HG03066 (cell line): ENCODE results near the gene TARS1.

Source experiments
- ATAC-seq: cut with Tn5 transposase; IDR thresholded peaks from one replicate; pipeline ENCODE4 v1.9.1; 2021; ENCODE audit warnings: low read depth; ENCODE audit not compliant: unreplicated experiment

TARS1 gene

DNA sequence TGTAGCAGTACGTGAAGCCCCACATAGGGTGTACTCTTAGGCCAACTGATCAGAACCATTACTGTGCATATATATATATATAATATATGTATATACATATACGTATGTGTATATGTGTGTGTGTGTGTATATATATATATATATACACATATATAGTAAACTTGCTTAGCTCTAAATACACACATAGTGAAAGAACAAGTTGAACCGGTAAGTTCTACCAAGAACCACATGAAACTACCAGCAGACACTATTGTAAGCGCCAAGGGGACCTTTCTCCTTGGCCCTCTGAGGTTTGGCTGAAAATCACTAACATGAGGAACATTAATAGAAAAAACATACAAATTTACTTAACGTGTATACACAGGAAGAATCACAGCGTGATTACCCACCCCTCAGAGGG is 1.8 kb upstream of the TARS1 start:
- no peak for ATAC-seq

DNA sequence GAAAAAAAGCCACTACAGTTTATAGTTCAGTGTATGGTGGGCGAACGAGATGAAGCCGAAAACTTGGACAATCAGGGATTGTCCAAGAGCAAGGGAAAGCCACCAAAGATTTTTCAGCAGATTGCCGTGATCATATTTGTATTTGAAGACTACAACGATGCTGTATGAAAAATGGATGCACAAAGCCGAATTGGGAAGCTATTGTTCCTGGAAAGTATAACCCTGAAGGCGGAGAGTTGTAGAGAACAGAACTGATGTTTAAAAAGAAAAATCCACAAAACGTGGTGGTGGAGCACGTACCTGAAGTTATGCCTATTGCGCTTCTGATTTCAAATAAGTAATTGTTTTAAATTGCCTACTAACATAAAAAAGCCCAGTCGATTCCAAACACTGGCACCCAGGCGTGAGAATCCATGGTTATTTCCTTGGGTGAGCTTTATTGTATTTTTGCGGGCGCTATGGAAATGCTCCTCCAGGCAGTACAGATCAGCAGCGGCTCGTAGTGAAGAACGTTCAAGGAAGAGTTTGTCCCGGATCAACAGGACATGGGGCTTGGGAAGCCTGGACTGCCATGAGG is 772 bp upstream of the TARS1 start:
- no peak for ATAC-seq

DNA sequence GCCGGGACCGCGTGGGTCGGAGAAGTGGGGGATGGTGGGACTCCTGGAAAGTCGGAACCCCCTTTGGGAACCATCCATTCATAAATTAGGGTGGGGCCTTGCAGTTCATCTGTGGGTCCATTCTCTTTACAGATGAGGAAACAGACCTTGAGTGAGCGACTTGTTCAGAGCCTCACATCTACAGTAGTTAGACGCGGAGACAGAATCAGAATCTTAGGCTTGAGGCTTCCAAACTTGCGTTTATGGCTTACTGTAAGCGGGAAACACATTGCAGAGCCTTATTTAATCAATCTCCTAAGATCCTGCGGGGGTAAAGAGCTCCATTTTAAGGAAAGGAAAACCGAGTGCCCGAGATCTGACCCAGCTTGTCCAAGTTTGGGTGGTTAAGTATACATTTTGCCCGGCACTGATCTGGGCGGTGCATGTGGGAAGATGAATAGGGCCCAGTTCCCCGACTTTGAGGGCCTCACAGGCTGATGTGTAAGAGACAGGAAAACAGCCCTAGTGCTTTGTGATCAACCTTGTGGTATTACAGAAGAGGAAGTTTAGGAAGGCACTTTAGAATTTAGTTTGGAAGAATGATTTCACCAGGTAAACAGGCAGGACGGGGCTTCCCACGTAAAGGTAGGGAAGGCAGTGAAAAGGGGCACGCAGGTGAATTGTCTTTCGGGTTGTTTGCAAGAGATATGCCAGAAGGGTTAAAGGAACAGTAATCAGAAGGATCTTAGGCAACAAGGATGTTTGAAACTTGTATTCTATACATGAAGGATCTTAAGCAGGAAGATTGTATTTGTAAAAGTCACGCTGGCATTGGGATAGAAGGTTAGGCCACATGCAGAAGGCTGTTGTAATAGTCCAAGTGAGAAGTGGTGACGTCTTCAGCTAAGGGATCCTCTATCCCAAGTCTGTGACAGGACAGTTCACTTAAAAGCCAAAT is 744 bp downstream of the TARS1 start:
- ATAC-seq = no peak

DNA sequence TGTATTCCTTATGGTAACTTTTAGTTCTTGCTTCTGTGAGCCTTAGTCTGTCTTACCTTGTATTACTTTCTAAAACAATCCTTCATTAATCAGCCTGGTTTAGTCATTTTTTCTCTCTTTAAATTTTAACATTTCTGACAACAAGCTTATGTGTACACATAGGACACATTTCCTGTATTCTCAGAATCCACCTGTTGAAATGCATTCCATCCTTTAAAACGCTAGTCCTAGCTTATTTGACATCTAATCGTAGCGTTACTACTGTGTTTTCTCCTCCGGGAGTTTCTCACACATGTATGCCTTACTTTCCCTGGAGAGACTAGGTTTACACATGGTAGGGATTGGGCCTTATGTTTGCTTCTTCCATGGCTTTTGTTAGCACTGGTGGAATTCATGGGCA is 3.8 kb downstream of the TARS1 start:
- no peak for ATAC-seq

DNA sequence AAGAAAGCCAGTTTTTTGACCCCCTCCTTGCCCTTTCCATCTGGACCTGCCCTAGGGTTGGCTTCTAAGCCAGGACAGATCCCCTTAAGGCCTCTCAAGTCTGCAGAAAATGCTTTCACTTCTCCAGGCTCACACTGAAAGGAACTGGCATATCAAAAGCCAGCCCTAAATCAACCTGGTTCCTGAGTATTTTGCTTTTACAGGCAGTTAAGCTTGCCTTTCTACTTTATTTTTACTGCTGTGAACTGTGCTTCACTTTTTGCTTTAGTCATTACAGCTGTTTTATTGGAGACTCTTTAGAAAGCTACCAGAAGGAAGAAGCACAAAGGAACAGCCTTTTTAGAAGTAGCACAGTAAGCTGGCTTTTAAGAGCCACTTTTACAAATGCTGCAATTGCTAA is 5.0 kb downstream of the TARS1 start:
- ATAC-seq = no peak

DNA sequence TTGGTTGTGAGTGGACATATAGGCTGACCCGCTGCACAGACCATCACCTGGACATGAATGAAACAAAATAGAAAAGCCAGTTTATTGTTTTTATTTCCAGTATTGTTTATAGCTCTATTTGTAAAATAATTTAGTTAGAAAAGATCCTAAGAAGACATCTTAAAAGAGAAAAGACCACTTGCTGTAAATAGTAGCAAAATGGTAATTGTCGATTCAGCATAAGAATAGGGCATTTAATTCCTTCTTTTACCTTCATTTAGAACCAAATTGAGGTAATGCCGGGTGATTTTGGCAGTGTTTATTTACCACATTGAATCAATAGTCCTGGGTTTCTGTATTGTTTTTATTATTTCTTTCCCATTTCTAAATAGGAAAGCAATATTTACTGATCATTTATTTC is 7.4 kb downstream of the TARS1 start:
- ATAC-seq = no peak

DNA sequence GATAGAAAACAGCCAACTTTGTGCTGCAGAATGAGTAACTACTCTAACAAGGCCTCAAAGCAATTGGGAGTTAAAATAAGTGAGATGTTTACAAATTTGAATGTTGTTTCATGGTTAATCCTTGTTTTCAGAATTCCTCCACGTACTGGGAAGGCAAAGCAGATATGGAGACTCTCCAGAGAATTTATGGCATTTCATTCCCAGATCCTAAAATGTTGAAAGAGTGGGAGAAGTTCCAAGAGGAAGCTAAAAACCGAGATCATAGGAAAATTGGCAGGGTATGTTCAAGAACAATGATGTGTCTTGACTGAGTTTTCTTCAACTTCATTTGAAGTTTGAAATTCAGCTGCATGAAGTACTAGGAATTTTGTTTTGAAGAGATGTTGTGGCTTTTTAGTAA is 16.4 kb downstream of the TARS1 start:
- no peak for ATAC-seq

DNA sequence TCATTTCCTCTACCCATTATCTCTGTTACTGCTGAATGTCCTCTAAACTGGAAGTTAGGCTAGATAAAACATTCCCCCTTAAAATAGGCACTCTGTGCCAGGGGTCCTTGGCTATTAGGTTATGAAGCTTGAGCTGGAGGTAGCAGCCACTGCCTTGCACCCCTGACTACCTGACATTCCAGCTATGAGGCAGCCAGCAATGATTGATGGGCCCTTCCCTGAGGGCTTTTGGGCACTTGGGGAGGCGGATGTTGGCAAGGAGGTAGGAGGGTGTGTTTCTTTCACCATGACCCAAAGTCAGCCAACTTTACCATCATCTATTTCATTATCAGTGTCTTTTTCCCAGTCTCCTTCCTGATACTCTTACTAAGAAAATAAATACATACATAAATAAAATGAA is 17.1 kb downstream of the TARS1 start:
- ATAC-seq = no peak

DNA sequence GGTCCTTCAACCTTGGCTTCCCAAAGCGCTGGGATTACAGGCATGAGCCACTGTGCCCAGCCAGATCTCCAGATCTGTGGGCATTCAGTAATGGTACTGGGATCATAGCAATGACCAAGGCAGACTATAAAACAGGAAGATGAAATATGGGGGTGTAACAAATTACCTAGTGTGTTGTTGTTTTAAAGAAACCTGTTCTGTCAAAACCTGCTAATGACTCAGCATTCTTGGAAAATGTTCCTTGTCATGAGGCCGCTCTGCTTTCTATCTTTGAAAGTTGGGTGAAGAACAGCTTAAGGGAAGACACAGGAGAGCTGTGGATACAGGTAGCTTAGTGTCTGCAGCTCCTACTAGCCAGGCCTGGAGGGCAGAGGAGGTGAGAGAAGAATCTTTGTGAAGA is 19.4 kb downstream of the TARS1 start:
- ATAC-seq = no peak

DNA sequence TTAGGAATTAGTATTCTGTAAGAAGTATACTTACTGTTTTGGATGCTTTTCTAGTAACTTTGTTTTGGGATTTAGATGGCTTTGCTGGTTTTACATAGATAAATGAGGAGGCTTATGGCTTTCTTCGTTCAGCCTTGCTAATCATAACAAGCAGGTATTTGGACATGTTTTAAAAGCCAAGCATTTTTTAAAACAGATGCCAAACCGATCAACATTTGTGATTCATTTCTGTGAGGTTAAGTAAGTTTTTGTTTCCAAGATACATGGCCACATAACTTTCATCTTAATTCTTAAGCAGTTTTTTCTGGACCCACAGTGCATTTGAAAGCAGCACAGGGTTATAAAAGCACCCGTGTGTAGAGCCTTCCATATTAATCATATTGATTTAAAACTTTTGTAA is 21.7 kb downstream of the TARS1 start:
- ATAC-seq = no peak

DNA sequence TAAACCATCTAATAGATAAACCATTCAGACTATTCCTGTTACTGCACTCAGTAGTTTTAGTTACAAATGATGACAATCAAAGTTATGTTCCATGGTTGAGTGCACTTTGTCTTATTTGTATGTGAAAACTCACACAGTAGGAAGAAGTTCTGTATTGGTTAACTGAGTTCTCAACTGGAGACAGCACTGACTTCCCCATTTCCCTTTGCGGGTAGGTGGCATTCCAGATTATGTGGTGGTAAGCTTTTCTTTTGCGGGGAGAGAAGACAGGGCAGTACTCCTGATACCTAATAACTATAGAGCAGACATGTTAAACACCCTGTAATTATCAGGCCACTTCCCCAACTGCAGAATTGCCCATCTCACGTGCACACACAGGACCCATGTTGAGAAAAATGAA is 24.4 kb downstream of the TARS1 start:
- no peak for ATAC-seq

DNA sequence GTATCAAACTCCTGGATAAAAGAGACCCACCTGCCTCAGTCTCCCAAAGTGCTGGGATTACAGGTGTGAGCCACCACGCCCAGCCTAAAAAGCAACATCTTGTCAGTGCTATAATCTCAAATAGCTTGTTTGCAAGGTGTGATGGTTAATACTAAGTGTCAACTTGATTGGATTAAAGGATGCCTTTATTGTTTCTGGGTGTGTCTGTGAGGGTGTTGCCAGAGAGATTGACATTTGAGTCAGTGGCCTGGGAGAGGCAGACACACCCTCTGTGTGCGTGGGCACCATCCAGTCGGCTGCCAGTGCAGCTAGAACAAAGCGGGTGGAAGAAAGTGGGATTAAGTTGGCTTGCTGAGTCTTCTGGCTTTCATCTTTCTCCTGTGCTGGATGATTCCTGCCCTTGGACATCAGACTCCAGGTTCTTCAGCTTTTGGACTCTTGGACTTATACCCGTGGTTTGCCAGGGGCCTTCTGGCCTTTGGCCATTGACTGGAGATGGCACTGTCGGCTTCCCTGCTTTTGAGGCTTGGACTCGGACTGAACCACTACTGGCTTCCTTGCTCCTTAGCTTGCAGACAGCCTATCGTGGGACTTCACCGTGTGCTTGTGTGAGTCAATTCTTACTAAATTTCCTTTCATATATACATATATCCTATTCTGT is 28.1 kb downstream of the TARS1 start:
- no peak for ATAC-seq

DNA sequence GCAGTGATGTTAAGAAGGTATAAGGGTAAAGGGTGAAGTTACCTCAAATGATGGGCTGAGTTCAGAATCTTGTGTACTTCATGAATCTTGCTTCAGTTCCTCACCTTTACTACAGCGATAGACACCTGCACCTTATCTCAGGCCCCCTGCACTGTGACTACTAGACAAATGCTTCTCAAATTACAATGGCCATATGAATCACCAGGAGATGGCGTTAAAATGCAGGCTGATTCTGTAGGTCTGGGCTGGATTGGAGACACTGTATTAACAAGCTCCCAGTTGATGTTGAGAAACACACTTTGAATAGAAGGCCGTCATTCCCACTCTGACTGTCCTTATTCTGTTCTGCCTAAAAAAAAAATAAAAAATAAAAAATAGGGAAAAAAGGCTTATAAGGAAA is 29.8 kb downstream of the TARS1 start:
- ATAC-seq = no peak

DNA sequence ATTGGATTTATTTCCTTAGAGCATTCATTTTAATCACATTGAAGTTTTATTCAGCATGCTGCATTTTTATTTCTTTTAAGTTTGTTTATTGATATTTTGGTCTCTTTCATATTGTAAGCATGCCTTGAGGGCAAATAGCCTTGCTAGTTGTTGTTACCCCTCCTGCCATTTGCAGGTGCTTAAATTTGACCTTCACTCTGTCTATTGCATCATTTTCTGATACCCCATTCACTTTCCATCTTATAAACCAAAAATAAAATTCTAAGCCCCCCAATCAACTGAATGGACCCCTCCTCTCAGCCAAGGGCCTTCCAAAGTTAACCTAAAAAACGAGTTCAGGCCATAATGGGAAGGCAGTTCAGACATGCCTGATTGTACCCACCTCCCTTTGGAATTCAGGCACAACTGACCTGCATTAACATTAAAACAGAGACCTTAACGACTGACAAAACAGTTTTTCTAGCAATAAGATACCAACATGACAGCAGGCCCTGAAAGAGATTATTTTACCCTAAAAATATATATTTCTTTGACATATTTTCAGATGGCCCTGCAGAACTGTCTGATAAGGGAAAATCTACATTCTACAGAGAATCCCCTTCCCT is 32.1 kb downstream of the TARS1 start:
- no peak for ATAC-seq

DNA sequence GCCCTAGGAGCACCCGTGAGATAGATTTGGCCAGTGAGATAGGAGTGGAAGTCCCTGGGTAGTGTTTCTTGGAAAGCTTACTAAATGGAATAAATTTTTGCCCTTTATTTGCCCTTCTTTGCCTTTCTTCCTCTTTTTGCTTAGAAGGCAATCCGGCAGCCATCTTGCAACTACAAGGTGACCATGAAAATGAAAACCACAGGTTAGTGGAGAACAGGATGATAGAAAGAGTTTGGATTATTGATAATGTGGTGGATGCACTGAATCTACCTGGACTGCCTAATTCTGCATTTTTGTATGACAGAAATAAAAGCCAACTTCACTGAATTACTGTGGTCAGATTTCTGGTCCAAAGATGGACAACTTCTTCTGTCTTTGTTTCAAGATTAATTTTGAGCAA is 33.2 kb downstream of the TARS1 start:
- ATAC-seq = no peak

DNA sequence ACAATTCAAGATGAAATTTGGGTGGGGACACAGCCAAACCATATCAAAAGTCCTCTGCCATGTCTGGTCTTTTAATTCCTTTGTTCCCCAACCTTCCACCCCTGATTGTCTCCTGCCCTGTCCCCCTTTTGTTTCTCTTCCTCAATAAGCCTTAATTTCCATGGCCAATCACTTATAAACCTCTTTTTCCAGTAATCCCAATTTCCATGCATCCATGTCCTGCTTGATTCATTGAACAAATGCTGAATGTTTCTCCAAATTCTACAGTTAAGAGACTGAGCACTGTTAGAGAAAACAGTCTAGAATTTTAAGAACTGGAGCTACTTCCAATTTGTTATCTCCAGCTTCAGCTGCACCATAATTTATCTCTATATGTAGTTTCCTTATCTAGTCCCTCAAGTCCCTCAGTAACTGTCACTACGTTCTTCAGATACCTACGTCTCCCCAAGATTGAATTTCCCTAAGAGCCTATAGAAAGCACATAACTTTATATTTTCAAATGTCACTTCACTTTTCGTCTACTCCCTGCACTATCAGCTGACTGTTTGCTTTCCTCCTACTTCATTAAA is 34.2 kb downstream of the TARS1 start:
- ATAC-seq = no peak

DNA sequence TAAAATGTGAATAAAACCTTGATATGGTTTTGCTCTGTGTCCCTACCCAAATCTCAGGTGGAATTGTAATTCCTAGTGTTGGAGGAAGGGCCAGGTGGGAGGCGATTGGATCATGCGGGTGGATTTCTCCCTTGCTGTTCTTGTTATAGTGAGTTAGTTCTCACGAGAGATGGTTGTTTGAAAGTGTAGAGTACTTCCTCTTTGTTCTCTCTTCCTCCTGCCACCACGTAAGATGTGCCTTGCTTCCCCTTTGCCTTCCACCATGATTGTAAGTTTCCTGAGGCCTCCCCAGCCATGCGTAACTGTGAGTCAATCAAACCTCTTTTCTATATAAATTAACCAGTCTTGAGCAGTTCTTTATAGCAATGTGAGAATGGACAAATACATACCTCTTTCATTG is 34.9 kb downstream of the TARS1 start:
- ATAC-seq = no peak

DNA sequence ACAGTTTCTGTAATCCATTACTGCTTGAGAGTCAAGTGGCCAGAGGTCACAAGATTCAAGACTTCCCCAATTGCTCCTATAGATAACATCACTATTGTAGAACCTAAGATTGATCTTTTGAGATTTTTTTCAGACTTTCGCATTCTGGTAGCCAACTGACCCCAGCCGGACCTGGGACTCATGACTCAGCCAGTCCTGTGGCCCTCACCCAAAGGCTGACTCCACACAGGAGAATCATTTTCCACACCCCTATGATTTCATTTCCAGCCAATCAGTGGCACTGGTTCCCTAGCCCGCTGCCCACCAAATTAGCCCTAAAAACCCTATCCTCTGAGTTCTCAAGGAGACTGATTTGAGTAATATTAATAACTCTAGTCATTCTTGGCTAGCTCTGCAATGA is 36.2 kb downstream of the TARS1 start:
- ATAC-seq = no peak

DNA sequence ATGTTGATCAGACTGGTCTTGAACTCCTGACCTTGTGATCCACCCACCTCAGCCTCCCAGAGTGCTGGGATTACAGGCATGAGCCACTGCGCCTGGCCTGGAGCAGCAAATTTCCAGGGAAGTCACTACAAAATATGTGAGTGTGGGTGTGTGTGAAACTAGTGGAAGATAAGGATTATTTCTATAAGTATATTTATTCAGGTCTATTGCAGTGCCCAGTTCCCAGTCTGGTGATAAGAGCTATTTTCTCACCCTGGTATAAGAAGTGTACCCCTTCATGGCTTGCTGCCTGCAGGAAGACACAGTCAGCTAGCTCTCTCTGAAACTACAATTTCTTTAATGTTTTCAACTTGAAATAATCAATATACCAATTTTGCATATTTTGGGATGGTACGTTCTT is 37.1 kb downstream of the TARS1 start:
- no peak for ATAC-seq

DNA sequence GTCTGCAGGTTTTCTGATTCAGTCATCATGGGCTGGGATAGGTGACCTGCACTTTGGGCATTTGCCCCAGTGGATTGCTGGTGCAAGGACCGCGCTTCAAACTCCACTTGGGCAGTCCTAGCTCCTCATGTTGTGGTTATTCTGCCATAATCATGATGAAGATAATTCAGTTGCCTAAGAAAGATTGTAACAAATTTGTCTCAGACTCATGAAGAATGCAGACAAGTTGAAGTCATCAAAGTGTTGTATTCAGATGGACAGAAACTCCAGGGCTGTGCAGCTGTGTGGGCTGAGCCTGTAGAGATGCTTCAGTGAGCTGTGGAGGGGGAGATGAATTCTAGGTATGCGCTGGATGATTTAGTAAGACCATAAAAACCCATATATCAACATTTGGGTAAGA is 38.5 kb downstream of the TARS1 start:
- ATAC-seq = no peak

DNA sequence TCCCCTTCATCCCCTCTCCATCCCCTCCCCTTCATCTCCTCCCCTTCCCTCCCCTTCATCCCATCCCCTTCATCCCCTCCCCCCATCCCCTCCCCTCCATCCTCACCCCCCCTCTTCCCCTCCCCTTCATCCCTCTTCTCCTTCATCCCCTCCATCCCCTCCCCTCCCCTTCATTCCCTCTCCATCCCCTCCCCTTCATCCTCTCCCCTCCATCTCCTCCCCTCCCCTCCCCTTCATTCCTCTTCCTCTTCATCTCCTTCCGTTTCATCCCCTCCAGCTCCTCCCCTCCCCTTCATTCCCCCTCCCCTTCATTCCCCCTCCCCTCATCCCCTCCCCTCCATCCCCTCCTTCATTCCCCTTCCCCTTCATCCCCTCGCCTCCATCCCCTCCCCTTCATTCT is 40.1 kb downstream of the TARS1 start:
- no peak for ATAC-seq
